NCI-H146 (cell line): ENCODE results near the gene SOX11.
A peak's percentile ranks its signal among the peaks of the same experiment; 100 is the strongest.
"Not testable (repeated sequence)": the region's sequence is repeated elsewhere in the genome, so short reads cannot be mapped to it uniquely, and the experiment has no call there.

ENCODE experiments used
- DNase-seq: peaks from one replicate; lab custom pipeline; 2025; lab: John Stamatoyannopoulos, UW

Gene SOX11

GRCh38 chr2:5691985-5692529, at the start of gene SOX11:
SOX11 (plus strand) TSS chr2:5692384; CDS start chr2:5692722, 338 bp downstream.
- DNase-seq = peak; percentile 97

GRCh38 chr2:5652734-5653133, 39.5 kb upstream of the SOX11 start:
- DNase-seq = not testable (repeated sequence)

- DNase-seq = not testable (repeated sequence)
Observed at GRCh38 chr2:5653756-5654155, 38.4 kb upstream of the SOX11 start.

- no peak for DNase-seq
Observed at GRCh38 chr2:5657231-5657630, 35.0 kb upstream of the SOX11 start.

- no peak for DNase-seq
Observed at GRCh38 chr2:5660591-5660990, 31.6 kb upstream of the SOX11 start.

GRCh38 chr2:5661362-5661761, 30.8 kb upstream of the SOX11 start:
- no peak for DNase-seq

GRCh38 chr2:5664278-5664681, 27.9 kb upstream of the SOX11 start:
- DNase-seq = no peak

- no peak for DNase-seq
Observed at GRCh38 chr2:5665066-5665465, 27.1 kb upstream of the SOX11 start.

- DNase-seq = no peak
Observed at GRCh38 chr2:5666798-5667197, 25.4 kb upstream of the SOX11 start.

- not testable (repeated sequence) for DNase-seq
Observed at GRCh38 chr2:5667655-5668054, 24.5 kb upstream of the SOX11 start.

- peak; percentile 14 for DNase-seq
Observed at GRCh38 chr2:5668682-5669250, 23.4 kb upstream of the SOX11 start.

- DNase-seq = no peak
Observed at GRCh38 chr2:5672749-5673144, 19.4 kb upstream of the SOX11 start.

GRCh38 chr2:5673145-5674025, 18.8 kb upstream of the SOX11 start:
- DNase-seq = peak; percentile 71

- no peak for DNase-seq
Observed at GRCh38 chr2:5674026-5674340, 18.2 kb upstream of the SOX11 start.

GRCh38 chr2:5677133-5677532, 15.1 kb upstream of the SOX11 start:
- no peak for DNase-seq

- no peak for DNase-seq
Observed at GRCh38 chr2:5683471-5683870, 8.7 kb upstream of the SOX11 start.

GRCh38 chr2:5685225-5685624, 7.0 kb upstream of the SOX11 start:
- peak; percentile 33 for DNase-seq

GRCh38 chr2:5686068-5686467, 6.1 kb upstream of the SOX11 start:
- DNase-seq = no peak

- DNase-seq = no peak
Observed at GRCh38 chr2:5686536-5686935, 5.6 kb upstream of the SOX11 start.

- DNase-seq = peak; percentile 4
Observed at GRCh38 chr2:5689750-5690149, 2.4 kb upstream of the SOX11 start.

GRCh38 chr2:5690286-5690685, 1.9 kb upstream of the SOX11 start:
- DNase-seq = peak; percentile 65

- DNase-seq = peak; percentile 65
Observed at GRCh38 chr2:5690718-5691220, 1.4 kb upstream of the SOX11 start.
